H1 (cell line): ENCODE results near the gene PTPRO. TPM values are rescaled to one million over a fixed set of nuclear protein-coding genes. Genes with fewer than 3 reads are reported as not detected.

Source experiments
- CTCF ChIA-PET: fragments of 300-600 bp; sonication (Branson Sonifier 250); formaldehyde crosslinking; loops from one replicate; lab custom pipeline; 2021; ENCODE audit not compliant: partially characterized antibody; lab: Charles Lee
- POLR2A ChIA-PET: fragments of 300-600 bp; sonication (Branson Sonifier 250); formaldehyde crosslinking; loops from one replicate; lab custom pipeline; 2021; ENCODE audit warnings: inconsistent platforms; ENCODE audit not compliant: partially characterized antibody; lab: Charles Lee
- DNase-seq, 2 experiments: peaks; one replicate each; pipeline versions ENCODE4 v3.0.0 to v3.0.0-alpha.2; 2010 to 2022; ENCODE audit warnings: low spot score in 2 of 2, low read depth in 1 of 2, mixed read lengths in 1 of 2
- FAIRE-seq: peaks from 2 replicates; lab custom pipeline; 2011; peaks lifted over from hg19 to GRCh38; lab: Jason Lieb, UNC
- H2AFZ ChIP-seq: 2 replicates; pipeline ENCODE4 v1.8.1; 2012; ENCODE audit warnings: low read length, inconsistent platforms
- H2AK5ac ChIP-seq: 2 replicates; pipeline ENCODE4 v1.6.1; 2013; ENCODE audit warnings: low read depth, low read length
- H2BK120ac ChIP-seq: replicated peaks from 2 replicates; pipeline ENCODE3; 2013; ENCODE audit warnings: low read depth, low read length, inconsistent platforms
- H2BK12ac ChIP-seq: 2 replicates; pipeline ENCODE4 v1.6.1; 2013; ENCODE audit warnings: low read depth, low read length
- H2BK15ac ChIP-seq: 2 replicates; pipeline ENCODE4 v1.6.1; 2013; ENCODE audit warnings: low read length
- H2BK20ac ChIP-seq: 2 replicates; pipeline ENCODE4 v1.6.1; 2013; ENCODE audit warnings: low read length
- H2BK5ac ChIP-seq: 2 replicates; pipeline ENCODE4 v1.6.1; 2013; ENCODE audit warnings: low read depth, low read length
- H3K14ac ChIP-seq: 2 replicates; pipeline ENCODE4 v1.6.1; 2013; ENCODE audit warnings: inconsistent platforms; ENCODE audit not compliant: insufficient read length
- H3K18ac ChIP-seq: 2 replicates; pipeline ENCODE4 v1.6.1; 2013; ENCODE audit warnings: low read length; ENCODE audit errors: extremely low read depth
- H3K23ac ChIP-seq: 2 replicates; pipeline ENCODE4 v1.6.1; 2013; ENCODE audit warnings: inconsistent platforms; ENCODE audit not compliant: insufficient read length
- H3K23me2 ChIP-seq: 2 replicates; pipeline ENCODE4 v1.6.1; 2013; ENCODE audit warnings: low read depth, low read length
- H3K27ac ChIP-seq: 2 replicates; pipeline ENCODE4 v1.6.1; 2011; ENCODE audit warnings: low read depth, low read length, inconsistent platforms
- H3K27me3 ChIP-seq, 4 experiments: replicated peaks in 1 of 4; 1 replicate in 1 of 4; 2 replicates in 3 of 4; pipeline versions ENCODE4 v1.6.1 to v1.8.1; 2011 to 2013; ENCODE audit warnings: low read length in 3 of 4, mild to moderate bottlenecking in 3 of 4, inconsistent platforms in 2 of 4, mixed read lengths in 2 of 4, moderate library complexity in 1 of 4; ENCODE audit not compliant: control insufficient read depth in 3 of 4, insufficient read depth in 3 of 4; ENCODE audit errors: extremely low read depth in 1 of 4
- H3K36me3 ChIP-seq, 4 experiments: 2 replicates each; pipeline versions ENCODE4 v1.6.1 to v1.8.1; 2011 to 2013; ENCODE audit warnings: mild to moderate bottlenecking in 4 of 4, low read length in 3 of 4, moderate library complexity in 2 of 4, control low read depth in 1 of 4, inconsistent platforms in 1 of 4; ENCODE audit not compliant: insufficient read depth in 4 of 4, control insufficient read depth in 2 of 4
- H3K4ac ChIP-seq: replicated peaks from 2 replicates; pipeline ENCODE3; 2013; ENCODE audit warnings: low read length, low read depth, mixed read lengths, inconsistent platforms; ENCODE audit not compliant: insufficient read length
- H3K4me1 ChIP-seq, 4 experiments: replicated peaks in 1 of 4; 1 replicate in 1 of 4; 2 replicates in 3 of 4; pipeline versions ENCODE4 v1.6.1 to v1.8.1; 2011 to 2013; ENCODE audit warnings: low read length in 3 of 4, inconsistent platforms in 2 of 4, mixed read lengths in 1 of 4; ENCODE audit not compliant: insufficient read depth in 4 of 4, control insufficient read depth in 3 of 4
- H3K4me2 ChIP-seq, 2 experiments: 2 replicates each; pipeline versions ENCODE4 v1.6.1 to v1.8.1; 2011 to 2013; ENCODE audit warnings: low read depth in 2 of 2, low read length in 2 of 2, control low read depth in 1 of 2, inconsistent platforms in 1 of 2, mild to moderate bottlenecking in 1 of 2; ENCODE audit not compliant: insufficient read depth in 1 of 2
- H3K4me3 ChIP-seq, 4 experiments: fragments of 200-600, 300-600 bp in 1 of 4; sonication (generic), shearing (Covaris generic), sonication (Bioruptor Twin) in 1 of 4; 2 replicates each; pipeline versions ENCODE4 v1.5.1 to v1.8.1; 2011 to 2016; ENCODE audit warnings: low read length in 4 of 4, low read depth in 3 of 4, control low read depth in 2 of 4, inconsistent platforms in 2 of 4, mild to moderate bottlenecking in 2 of 4, mixed read lengths in 1 of 4, moderate library complexity in 1 of 4; ENCODE audit not compliant: insufficient read depth in 2 of 4; ENCODE audit errors: extremely low read depth in 1 of 4
- H3K56ac ChIP-seq: replicated peaks from 2 replicates; pipeline ENCODE3; 2013; ENCODE audit warnings: low read depth, mild to moderate bottlenecking, mixed read lengths, low read length, inconsistent platforms; ENCODE audit not compliant: insufficient read length
- H3K79me1 ChIP-seq: 2 replicates; pipeline ENCODE4 v1.6.1; 2013; ENCODE audit warnings: low read depth, low read length, control low read depth
- H3K79me2 ChIP-seq, 2 experiments: 2 replicates each; pipeline versions ENCODE4 v1.6.1 to v1.8.1; 2012 to 2013; ENCODE audit warnings: low read length in 2 of 2, mild to moderate bottlenecking in 2 of 2, inconsistent platforms in 1 of 2; ENCODE audit not compliant: insufficient read depth in 2 of 2, control insufficient read depth in 1 of 2
- H3K9ac ChIP-seq, 4 experiments: replicated peaks in 1 of 4; 1 replicate in 1 of 4; 2 replicates in 3 of 4; pipeline versions ENCODE4 v1.6.1 to v1.8.1; 2011 to 2013; ENCODE audit warnings: low read depth in 3 of 4, low read length in 3 of 4, control low read depth in 2 of 4, mild to moderate bottlenecking in 2 of 4, moderate library complexity in 2 of 4, inconsistent platforms in 1 of 4; ENCODE audit errors: extremely low read depth in 1 of 4
- H3K9me3 ChIP-seq, 2 experiments: 2 replicates each; pipeline versions ENCODE4 v1.6.1 to v1.8.1; 2012 to 2013; ENCODE audit warnings: mild to moderate bottlenecking in 2 of 2, moderate library complexity in 2 of 2, control low read depth in 1 of 2, inconsistent platforms in 1 of 2, low read depth in 1 of 2, low read length in 1 of 2, mixed read lengths in 1 of 2; ENCODE audit not compliant: insufficient read depth in 2 of 2
- H4K20me1 ChIP-seq, 2 experiments: replicated peaks in 1 of 2; 2 replicates each; pipeline versions ENCODE3 to v1.8.1; 2011 to 2013; ENCODE audit warnings: inconsistent platforms in 2 of 2, low read length in 2 of 2, mild to moderate bottlenecking in 1 of 2; ENCODE audit not compliant: insufficient read depth in 2 of 2, control insufficient read depth in 1 of 2
- H4K5ac ChIP-seq: 2 replicates; pipeline ENCODE4 v1.6.1; 2013; ENCODE audit warnings: low read length, low read depth, mixed read lengths, inconsistent platforms; ENCODE audit not compliant: insufficient read length
- H4K8ac ChIP-seq: 2 replicates; pipeline ENCODE4 v1.8.0; 2013; ENCODE audit warnings: mild to moderate bottlenecking, moderate library complexity, low read length, inconsistent platforms; ENCODE audit not compliant: insufficient read depth; ENCODE audit errors: extremely low read depth
- H4K91ac ChIP-seq: replicated peaks from 2 replicates; pipeline ENCODE3; 2013; ENCODE audit warnings: low read length, mixed read lengths, inconsistent platforms; ENCODE audit not compliant: insufficient read length
- ASH2L ChIP-seq: fragments of 200-600, 300-600 bp; sonication (generic); IDR thresholded peaks from one replicate; pipeline ENCODE4 v1.7.1; 2017; ENCODE audit warnings: low read length
- BCL11A ChIP-seq, 2 experiments: IDR thresholded peaks; one replicate each; pipeline ENCODE4 v1.6.1; 2011; ENCODE audit warnings: low read depth in 2 of 2, low read length in 2 of 2, mild to moderate bottlenecking in 2 of 2
- CEBPB ChIP-seq: IDR thresholded peaks from 2 replicates; pipeline ENCODE4 v1.6.1; 2012; ENCODE audit warnings: low read depth, low read length
- CTBP2 ChIP-seq: IDR thresholded peaks from 2 replicates; pipeline ENCODE4 v1.7.0; 2011; ENCODE audit warnings: borderline replicate concordance, mild to moderate bottlenecking, moderate library complexity, mixed read lengths, low read length; ENCODE audit not compliant: insufficient read depth, insufficient read length
- HDAC6 ChIP-seq: IDR thresholded peaks from one replicate; pipeline ENCODE4 v1.7.1; 2012; ENCODE audit warnings: low read depth, mild to moderate bottlenecking, inconsistent platforms, low read length, moderate library complexity
- KDM4A ChIP-seq: IDR thresholded peaks from one replicate; pipeline ENCODE4 v1.7.1; 2012; ENCODE audit warnings: low read depth, mild to moderate bottlenecking, moderate library complexity, low read length, inconsistent platforms; ENCODE audit not compliant: severe bottlenecking
- NRF1 ChIP-seq: IDR thresholded peaks from 2 replicates; pipeline ENCODE4 v1.6.1; 2011; ENCODE audit warnings: mild to moderate bottlenecking, low read depth, low read length, improper control_type of control experiment
- PHF8 ChIP-seq: fragments of 200-600 bp; sonication (generic); conservative IDR thresholded peaks from 2 replicates; pipeline ENCODE4 v1.7.1; 2012; ENCODE audit warnings: low read depth, mild to moderate bottlenecking, inconsistent platforms, low read length, moderate library complexity
- RNF2 ChIP-seq: fragments of 200-900, 300-1000 bp; sonication (generic); IDR thresholded peaks from 2 replicates; pipeline ENCODE4 v1.7.1; 2016; ENCODE audit warnings: borderline replicate concordance, low read depth, mild to moderate bottlenecking, antibody characterized with exemption, low read length; ENCODE audit not compliant: poor library complexity, severe bottlenecking; ENCODE audit errors: missing control alignments
- YY1 ChIP-seq: IDR thresholded peaks from 2 replicates; pipeline ENCODE4 v1.6.1; 2011; ENCODE audit warnings: low read depth, mild to moderate bottlenecking, low read length
- WGBS, 2 experiments: shearing (Covaris generic) in 1 of 2; methylation state at CpG; one replicate each; pipeline versions ENCODE4 v1.1.6 to v1.1.7; 2013 to 2015; ENCODE audit warnings: low lambda C conversion rate in 2 of 2, mixed read lengths in 2 of 2, inconsistent platforms in 1 of 2, low coverage in 1 of 2, missing lambda C conversion rate in 1 of 2; ENCODE audit not compliant: insufficient replicate concordance in 2 of 2, insufficient coverage in 1 of 2, insufficient read length in 1 of 2; ENCODE audit errors: extremely low coverage in 1 of 2, missing lambda C conversion rate in 1 of 2; 5-methylcytosine and 5-hydroxymethylcytosine counted together
- polyA plus RNA-seq, 7 experiments: library from polyadenylated mRNA; depleted of rRNA in 3 of 7; stranded (reverse) in 5 of 7; unstranded in 2 of 7; fragments of >200 nt in 5 of 7; fragments of 200-250 nt in 2 of 7; gene quantifications; 1 replicate in 5 of 7; 2 replicates in 1 of 7; 4 replicates in 1 of 7; pipeline versions ENCODE4 v1.2.1 to v1.2.3, GENCODE V29; 2011 to 2013; ENCODE audit warnings: missing spikeins in 2 of 7, mixed read lengths in 2 of 7
- total RNA-seq: library from RNA; stranded (reverse); fragmentation: NEBNext Ultra II Directional; extraction: Animal tissue kit (Norgen Biotek cat#: 25700); gene quantifications from 2 replicates; pipeline ENCODE4 v1.2.1, GENCODE V29; 2021

Gene PTPRO
- total and polyA plus RNA-seq, 2 of the 8 experiments (the other 6 are each of a cell fraction or from before 2014, with no cell fraction given) = 0.73 to 1.7 TPM

GRCh38 chr12:15481846-15482245, 159.5 kb downstream of the PTPRO start:
- CTCF ChIA-PET = no interaction called here
- Histone ChIP-seq H2BK5ac (no peak overlapping the region), H3K23ac (no peak overlapping the region), H3K9ac (no peak overlapping the region), H3K79me2 (no peaks in the 10 kb centered on the region), H3K18ac (no peak overlapping the region), H2BK12ac (no peak overlapping the region), H2BK120ac (no peak overlapping the region), H3K9me3 (no peaks in the 10 kb centered on the region), H2AFZ (no peak overlapping the region), H3K4ac (no peak overlapping the region), H3K4me2 (no peak overlapping the region), H2BK20ac (no peak overlapping the region), H4K20me1 (no peaks in the 10 kb centered on the region), H3K4me3 (no peak overlapping the region), H3K56ac (no peak overlapping the region), H4K91ac (no peak overlapping the region), H3K79me1 (no peaks in the 10 kb centered on the region), H3K27me3 (peaks cover 0 to 1% (median 0%) of the 10 kb centered on the region in 4 experiments; a peak in 1 of 7 replicates), H3K23me2 (no peaks in the 10 kb centered on the region), H3K27ac (no peak overlapping the region), H4K5ac (no peak overlapping the region), H3K4me1 (no peaks in the 10 kb centered on the region), H3K36me3 (no peaks in the 10 kb centered on the region), H3K14ac (no peak overlapping the region), H2AK5ac (no peak overlapping the region), H2BK15ac (no peak overlapping the region), H4K8ac (no peak overlapping the region)
- WGBS, 2 experiments = 92% methylated on average over 2 of the region's 2 CpGs; no CpG with 5 or more reads in 1 of the 2 experiments
- no peak for DNase-seq
- no peak for FAIRE-seq
- POLR2A ChIA-PET = no interaction called here
- TF ChIP-seq KDM4A = no peak
- TF ChIP-seq CTBP2 = no peak
- no peak for TF ChIP-seq BCL11A (IDR thresholded peaks at IDR 0.05; ENCODE audit: low read depth in 2 of 2, low read length in 2 of 2)
- no peak for TF ChIP-seq RNF2
- no peak for TF ChIP-seq CEBPB
- no peak for TF ChIP-seq ASH2L
- no peak for TF ChIP-seq HDAC6
- no peak for TF ChIP-seq PHF8
- TF ChIP-seq NRF1 = no peak
- TF ChIP-seq YY1 = no peak
